Astrocyte of the cerebellum (primary cell): ENCODE measurements around the gene SKIC8.

Experiments
- DNase-seq: peaks from one replicate; pipeline ENCODE4 v3.0.0-alpha.2; 2011; ENCODE audit warnings: low read depth
- H3K4me3 ChIP-seq: 2 replicates; pipeline ENCODE4 v1.5.1; 2011; ENCODE audit warnings: mild to moderate bottlenecking, low read depth, low read length, moderate library complexity
- CTCF ChIP-seq: IDR thresholded peaks from 2 replicates; pipeline ENCODE4 v1.5.1; 2012; ENCODE audit warnings: low read length, low read depth, moderate library complexity, mild to moderate bottlenecking; ENCODE audit errors: missing control alignments
- in situ Hi-C: cut with HindIII; loops from 2 replicates; pipeline ENCODE4 v1.10.0; 2017; ENCODE audit warnings: low sequenced_read_pairs

SKIC8 gene

GRCh38 chr15:78243491-78243941 lies 55.9 kb downstream of the SKIC8 start:
- peak; percentile 59 for DNase-seq

GRCh38 chr15:78243058-78243457 lies 56.4 kb downstream of the SKIC8 start:
- no peak overlapping the region for H3K4me3 ChIP-seq
- no peak for TF ChIP-seq CTCF
- no peak for DNase-seq
- in situ Hi-C loops: no loop called here

More at GRCh38 chr15:78243491-78243941, 55.9 kb downstream of the SKIC8 start:
- no peak overlapping the region for H3K4me3 ChIP-seq
- in situ Hi-C loops: no loop called here
- TF ChIP-seq CTCF: no peak

- no peak for DNase-seq
- in situ Hi-C loops: no loop called here
- H3K4me3 ChIP-seq: no peak overlapping the region
- peak; percentile 43 for TF ChIP-seq CTCF
These were observed 57.3 kb downstream of the SKIC8 start for GRCh38 chr15:78242128-78242527.

GRCh38 chr15:78241017-78241416 lies 58.4 kb downstream of the SKIC8 start:
- H3K4me3 ChIP-seq: no peak overlapping the region
- in situ Hi-C loops: no loop called here
- TF ChIP-seq CTCF: peak; percentile 87
- DNase-seq: peak; percentile 18

GRCh38 chr15:78239811-78240210 lies 59.6 kb downstream of the SKIC8 start:
- in situ Hi-C loops: no loop called here
- no peak for TF ChIP-seq CTCF
- no peak overlapping the region for H3K4me3 ChIP-seq
- DNase-seq: no peak

GRCh38 chr15:78237146-78237545 lies 62.3 kb downstream of the SKIC8 start:
- no peak for DNase-seq
- TF ChIP-seq CTCF: no peak
- in situ Hi-C loops: no loop called here
- no peak overlapping the region for H3K4me3 ChIP-seq

- TF ChIP-seq CTCF: no peak
- in situ Hi-C loops: no loop called here
- DNase-seq: no peak
- no peak overlapping the region for H3K4me3 ChIP-seq
These were observed 62.9 kb downstream of the SKIC8 start for GRCh38 chr15:78236491-78236890.
